Measurements from ENCODE around the gene TNS3. TPM values are rescaled to one million over a fixed set of nuclear protein-coding genes. Genes with fewer than 3 reads are reported as not detected.

The TNS3 gene
- total RNA-seq, 1 donor, result 67.3 TPM

DNA sequence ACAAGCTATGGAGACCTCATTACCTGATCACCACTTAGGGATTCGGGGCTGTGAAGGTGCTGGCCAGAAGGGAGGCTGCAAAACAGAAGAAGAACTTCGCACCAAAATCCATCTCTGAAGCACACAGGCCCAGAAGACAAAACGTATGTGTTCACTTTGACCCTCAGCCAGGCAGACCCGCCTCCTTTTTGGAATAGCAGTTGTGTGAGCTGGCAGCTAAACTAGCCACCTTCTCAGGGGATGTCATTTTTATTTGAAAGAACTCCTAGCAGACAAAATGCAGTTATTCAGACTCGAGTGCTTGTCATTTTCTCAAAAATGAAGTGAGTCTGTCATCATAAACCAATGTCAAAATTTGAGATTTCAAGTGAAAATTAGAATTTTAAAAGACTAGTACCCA is 71.7 kb downstream of the TNS3 start:
- no peak for DNase-seq (ENCODE audit: low read depth in 2 of 3, low spot score in 2 of 3)

DNA sequence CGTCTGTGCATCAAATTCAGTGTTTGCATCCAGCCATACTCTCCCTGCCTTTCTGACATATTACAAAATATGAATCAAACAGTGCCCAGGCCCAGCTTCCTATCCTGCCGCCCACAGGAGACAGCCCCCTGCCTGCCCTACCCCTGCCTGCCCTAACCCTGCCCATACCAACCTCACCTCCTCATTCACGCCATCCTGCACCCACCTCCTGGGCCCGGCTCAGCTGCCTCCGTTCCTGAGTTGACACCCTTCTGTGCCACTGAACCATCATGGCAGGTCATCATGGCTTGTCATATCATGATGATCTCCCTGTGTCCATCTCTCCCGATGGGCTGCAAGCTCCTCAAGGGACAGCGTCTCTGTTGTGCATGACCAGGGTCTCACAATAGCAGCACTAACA is 72.3 kb downstream of the TNS3 start:
- no peak for DNase-seq (ENCODE audit: low read depth in 2 of 3, low spot score in 2 of 3)

DNA sequence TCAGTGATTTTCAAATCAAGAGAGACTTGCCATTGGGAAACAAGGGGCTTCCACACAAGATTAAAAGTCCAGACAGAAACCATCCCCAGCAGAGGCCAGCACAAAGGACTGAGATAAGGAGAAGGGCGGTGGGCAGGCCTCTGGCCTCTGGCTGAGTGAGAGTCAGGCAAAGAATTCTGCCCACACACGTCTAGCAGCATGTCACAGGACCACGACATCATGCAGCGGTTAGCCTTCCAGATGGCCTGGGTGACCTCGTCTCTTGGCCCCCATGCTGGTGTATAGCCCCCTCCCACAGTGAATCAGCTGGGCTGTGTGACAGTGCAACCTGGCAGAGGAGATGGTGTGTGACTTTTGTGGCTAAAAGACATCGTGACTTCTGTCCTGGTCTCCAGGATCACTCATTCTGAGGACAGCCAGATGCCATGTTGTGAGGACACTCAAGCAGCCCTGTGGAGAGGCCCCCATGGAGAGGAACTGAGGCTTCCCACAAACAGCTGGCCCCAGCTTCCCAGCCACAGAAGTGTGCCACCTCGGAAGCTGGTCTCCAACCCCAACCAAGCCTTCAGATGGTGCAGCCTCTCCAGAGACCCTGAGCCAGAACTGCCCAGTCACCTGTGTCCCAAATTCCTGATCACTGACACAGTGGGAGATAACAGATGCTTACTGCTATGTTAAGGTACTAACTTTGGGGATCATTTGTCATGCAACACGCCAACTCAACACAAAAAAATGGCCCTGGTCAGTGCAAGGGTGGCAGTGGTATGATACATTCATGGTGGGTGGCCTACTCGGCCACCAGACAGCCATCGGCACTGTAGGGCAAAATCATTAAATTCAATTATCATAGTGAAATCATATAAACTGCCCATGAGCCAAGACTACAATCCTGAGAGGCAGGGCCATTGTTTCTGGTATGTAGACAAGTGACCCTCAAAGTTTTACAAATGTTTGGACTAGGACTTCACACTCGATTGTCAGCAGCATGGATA is 73.2 kb downstream of the TNS3 start:
- DNase-seq (ENCODE audit: low read depth in 2 of 3, low spot score in 2 of 3), result no peak

DNA sequence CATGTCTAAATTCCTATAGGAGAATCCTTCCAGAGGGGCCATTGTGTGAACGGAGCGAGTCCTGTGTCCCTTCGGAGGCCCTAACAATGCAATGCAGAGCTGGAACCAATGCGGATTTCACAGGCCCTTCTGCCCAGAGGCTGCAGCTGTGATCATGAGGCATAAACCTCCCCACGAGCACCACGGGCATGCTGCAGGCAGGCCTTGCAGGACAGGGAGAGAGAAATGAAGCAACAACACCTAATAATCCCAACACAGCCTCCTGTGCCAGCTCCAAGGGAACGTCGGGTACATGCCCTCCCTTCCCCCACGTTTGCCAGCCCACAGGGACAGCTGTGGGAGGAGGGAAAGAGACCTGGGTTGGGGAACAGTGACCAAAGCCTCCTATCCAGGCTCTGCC is 74.4 kb downstream of the TNS3 start:
- no peak for DNase-seq (ENCODE audit: low read depth in 2 of 3, low spot score in 2 of 3)

DNA sequence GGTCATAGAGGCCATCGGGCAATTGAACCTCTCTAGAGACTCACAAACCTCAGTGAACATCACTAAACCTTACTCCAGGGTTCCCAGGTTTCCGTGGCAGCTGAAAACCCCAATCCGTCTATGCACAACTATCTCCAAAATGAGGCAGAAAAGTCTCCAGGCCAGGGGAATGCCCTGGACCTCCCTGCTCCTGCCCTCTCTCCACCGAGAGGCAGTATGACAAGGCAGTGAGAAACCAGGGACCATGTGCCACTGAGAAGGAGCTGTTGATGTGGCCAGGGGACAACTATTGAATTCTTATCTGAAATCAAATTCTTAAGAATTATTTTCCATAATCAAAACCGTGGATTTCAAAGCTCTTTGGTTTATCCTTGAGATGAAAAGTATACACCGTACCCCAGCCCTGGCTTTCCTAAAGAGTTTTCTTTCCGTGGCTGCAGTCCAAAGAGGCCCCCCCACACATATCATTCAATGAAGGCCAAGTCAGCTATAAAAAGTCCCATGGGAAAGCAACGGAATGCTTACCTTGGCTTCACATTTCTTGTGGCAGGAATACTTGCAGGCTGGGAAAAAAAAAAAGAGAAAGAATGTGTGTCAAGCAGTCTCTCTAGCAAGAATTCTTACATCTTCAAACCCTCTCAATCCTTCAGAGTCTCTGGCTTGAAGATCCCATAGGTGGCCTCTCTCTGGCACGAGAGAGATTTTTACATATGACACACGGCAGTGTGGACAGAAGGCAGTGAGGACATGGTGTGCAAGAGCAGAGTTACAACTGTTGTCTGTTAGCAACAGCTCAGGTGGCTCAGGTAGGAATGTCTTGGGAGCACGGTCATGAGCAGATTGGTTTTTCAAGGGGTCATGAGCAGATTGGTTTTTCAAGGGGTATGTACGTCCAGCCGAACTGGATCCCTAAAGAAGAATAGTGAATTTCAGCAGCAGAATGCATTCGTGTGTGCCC is 75.2 kb downstream of the TNS3 start:
- no peak for DNase-seq (ENCODE audit: low read depth in 2 of 3, low spot score in 2 of 3)

DNA sequence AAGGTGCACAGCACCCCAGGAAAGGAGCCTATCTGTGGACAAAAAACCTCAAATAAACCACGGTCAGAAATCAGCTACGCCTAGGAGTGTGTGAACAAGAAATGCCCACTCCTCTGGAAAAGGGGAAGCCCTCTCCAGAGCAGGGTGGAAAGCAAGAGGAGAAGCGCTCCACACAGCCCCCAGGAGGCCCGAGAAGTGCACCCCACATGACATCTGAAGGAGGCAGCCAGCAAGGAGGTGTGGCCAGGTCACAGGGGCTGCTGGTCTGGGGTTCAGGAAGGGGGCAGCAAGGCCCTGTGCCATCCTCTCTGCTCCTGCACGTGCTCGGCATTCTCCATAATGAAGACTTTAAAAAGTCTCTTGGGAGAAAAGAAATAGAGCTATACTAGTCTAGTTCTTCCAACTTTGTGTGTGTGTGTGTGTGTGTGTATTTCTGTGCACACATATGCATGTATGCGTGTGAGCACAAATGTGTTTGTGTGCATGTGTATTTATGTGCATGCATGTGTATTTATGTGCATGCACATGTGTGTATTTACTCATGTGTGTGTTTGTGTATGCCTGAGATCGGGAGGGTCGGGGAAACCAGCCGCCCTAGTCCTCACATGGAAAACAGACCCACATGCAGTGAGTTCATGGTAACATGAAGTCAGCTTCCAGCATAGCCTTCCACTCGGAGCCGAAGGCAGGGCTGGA is 76.5 kb downstream of the TNS3 start:
- no peak for DNase-seq (ENCODE audit: low read depth in 2 of 3, low spot score in 2 of 3)

DNA sequence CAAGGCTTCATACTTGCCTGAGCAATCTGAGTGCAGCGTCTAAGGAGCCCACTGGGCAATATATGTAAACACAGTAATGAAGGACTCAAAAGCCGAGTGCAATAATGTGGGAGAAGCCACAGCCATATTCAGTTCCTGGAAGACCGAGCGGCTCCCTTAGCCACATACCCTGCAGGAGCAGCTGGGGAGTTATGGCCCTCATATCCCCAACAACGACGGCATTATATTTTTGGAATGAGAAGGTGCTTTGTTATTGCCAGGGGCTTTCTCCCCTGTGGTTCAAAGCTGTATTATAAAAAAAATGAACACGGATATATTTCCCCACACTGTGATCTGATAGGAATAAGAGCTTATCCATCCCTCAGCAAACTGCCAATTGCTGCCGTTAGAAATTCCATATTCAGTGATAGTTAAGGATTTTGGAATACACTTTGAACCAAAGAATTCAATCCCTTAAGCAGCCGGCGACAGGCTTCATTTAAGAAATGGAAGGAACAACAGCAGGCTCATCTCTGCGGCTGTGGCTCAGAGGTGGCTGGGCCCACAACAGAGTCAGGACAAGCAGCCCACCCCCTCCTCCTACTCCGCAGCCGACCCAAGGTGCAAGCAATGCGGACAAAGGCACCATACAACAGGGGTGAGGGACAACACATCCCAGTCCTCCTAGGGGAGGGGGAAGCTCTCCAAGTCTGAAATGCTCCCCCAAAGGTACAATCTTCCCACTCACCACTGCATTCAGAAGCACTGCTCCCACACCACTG is 77.2 kb downstream of the TNS3 start:
- no peak for DNase-seq (ENCODE audit: low read depth in 2 of 3, low spot score in 2 of 3)

DNA sequence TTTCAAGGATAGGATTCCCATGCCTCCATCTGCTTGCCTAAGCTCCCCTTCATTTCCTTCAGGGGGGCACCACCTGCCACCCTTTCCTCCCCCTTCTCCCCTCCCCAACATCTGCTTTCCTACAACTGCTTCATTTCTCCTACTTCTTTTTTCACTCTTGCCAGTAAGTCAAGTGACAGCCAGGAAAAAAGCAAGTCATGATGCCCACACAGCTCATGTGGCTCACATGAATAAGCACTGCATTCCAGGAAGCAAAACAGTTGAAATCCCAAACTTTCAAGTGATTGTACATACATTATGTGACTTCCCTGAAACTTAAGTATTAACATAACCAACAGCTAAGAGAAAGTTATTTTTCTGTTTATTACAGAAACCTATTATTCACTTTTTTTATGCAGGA is 78.6 kb downstream of the TNS3 start:
- peak in 2 of 3 donors; percentile 54 to 60 for DNase-seq (ENCODE audit: low read depth in 2 of 3, low spot score in 2 of 3)

DNA sequence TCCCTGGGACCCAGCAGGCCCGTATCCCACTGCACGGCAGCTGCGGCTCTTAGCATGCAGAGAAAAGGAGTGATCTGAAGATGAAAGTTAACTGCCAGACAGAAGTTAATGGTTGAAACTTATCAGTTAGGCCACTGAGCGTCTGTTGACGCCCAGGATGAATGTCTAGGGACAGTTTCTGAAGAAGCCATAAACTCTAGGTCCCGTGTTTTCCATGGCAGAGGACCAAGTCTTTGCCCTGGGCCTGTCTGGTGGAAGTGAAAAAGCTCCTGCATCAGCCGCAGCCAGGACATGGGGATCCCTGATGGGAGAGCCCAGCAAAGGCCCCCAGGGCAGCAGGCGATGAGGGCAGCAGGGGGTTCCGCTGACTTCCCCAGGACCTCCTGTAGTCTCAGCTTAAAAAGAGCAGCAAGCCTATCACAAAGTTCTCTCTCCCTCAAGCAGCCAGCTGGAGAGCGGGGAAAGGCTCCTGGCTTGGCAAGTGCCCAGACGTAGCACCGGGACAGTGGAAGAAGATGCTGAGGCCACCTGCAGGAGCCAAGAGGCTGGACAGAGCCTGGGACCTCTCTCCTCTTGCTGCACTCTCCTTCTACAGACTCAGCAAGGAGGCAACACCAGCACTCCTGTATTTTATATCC is 79.6 kb downstream of the TNS3 start:
- DNase-seq (ENCODE audit: low read depth in 2 of 3, low spot score in 2 of 3), result no peak

DNA sequence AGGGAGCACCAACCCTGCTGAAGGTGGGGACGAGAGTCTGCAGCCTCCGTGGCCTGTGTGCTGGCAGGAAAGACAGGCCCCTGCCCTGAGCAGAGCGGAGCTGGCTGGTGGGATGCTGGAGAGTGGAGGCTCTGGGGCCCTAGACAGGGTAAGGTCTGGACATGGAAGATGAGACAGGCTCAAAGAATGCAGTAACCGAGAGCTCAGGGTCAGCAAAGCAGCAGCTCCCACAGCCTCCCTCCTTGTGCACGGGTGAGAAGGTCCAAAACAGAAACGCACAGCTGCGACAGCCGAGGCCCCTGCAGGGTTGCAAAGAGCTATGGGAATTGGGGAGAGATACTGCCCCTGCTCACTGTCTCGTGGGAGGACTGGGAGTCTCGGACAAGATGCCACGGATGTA is 80.5 kb downstream of the TNS3 start:
- no peak for DNase-seq (ENCODE audit: low read depth in 2 of 3, low spot score in 2 of 3)

DNA sequence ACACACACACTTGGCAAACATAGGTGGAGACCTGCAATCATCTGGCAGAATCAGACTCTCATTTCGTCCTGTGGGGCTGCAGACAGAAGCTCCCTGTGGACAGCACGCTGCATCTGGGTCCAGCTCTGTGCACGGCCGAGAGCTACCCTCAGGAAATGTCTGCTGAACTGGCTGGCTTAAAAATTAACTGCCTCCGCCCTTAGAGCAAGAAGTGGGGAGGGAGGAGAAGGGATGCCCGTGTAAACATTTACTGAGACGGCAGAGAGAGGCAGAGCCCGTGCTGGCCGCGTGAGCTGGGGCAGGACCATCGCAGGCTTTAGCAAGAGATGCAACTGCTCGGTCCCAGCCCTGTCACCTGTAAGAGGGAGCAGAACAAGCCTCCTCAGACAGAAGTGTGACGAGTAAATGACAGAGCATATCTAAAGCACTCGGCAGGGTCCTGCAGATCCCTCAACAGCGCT is 81.8 kb downstream of the TNS3 start:
- DNase-seq (ENCODE audit: low read depth in 2 of 3, low spot score in 2 of 3), result no peak

DNA sequence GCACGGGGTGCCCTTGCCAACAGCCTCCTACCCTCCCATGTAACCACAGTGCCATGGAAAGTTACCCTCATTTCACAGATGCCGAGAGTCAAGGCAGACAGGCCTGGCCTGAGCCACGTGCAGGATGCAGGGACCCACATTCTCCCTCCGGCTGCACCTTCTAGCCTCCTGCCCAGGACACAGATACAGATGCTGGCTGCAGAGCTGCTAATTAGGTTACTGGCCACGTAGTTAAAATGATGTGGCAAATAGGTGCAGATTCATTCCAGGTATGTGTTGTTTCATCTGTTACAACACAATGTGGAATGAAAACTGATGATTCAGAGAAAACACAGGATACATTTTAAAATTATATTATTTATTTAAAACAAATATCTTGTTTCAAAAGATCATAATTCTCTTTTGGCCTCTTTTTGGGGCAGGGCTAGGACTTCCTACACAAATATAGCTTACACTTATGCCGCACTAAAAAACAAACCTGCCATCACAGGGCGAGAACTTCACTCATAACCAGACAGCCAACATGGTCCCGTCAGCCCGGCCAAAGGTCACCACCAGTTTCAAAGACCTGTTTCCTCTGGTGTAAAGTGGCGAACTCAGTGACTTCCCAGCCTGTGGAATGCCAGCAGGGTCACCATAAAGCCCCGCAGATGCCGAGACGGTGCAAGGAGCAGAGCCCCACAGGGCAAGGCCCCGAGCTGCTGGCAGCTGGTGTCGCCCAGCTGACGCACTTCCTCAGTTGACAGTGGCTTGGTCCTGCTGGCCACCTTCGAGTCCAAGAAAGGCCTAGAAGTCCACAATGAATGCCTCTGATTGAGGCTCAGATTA is 83.5 kb downstream of the TNS3 start:
- no peak for DNase-seq (ENCODE audit: low read depth in 2 of 3, low spot score in 2 of 3)

DNA sequence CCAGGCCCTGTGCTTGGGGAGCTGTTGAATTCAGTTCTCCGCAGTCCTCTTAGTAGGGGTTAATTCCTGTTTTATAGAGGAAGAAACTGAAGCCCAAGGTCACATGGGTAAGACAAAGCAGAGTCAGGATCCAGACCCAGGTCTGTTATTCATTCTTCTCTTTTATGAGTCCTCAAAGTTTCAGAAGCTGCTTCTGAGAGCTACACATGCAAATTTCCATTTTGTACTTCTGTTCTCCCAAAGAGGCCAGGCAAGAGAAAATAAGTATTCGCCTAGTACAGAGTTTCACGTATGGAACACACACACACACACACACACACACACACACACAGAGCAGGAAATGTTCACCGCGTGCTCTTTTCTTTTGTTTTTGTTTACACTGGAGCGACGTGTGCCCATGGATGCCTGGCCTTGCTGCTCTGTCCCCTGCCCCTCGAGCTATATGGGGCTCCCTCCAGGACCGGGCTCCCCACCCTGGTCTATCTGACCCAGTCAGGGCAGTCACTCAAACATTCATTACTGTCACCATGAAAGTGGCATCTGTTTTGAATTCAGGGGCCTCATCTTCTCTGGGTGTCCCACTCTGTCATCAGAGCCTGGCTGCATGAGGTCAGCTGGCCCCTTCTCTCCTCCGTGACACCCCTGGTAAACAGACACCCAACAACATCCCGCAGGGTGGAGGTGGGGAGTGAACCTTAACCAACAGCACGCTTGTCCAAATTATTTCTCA is 84.4 kb downstream of the TNS3 start:
- DNase-seq (ENCODE audit: low read depth in 2 of 3, low spot score in 2 of 3), result peak in 1 of 3 donors; percentile 55

DNA sequence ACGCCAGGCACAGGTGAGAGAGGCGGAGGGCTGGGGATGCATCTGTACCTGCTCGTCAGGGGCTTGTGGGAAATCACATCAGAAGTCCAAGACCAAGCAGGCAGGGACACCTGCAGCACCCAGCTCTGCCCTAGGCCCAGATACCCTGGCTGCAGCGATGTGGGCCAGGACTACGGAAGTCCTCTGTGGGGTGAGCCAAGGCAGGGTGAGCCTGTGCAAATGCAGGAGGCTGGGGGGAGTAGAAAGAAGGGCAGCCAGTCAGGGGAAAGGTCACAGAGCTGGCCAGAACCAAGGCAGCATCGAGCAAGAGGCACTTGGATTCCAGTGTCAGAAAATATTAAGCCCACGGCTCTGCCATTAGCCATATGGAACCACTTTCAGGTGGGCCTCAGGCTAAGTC is 85.2 kb downstream of the TNS3 start:
- no peak for DNase-seq (ENCODE audit: low read depth in 2 of 3, low spot score in 2 of 3)

DNA sequence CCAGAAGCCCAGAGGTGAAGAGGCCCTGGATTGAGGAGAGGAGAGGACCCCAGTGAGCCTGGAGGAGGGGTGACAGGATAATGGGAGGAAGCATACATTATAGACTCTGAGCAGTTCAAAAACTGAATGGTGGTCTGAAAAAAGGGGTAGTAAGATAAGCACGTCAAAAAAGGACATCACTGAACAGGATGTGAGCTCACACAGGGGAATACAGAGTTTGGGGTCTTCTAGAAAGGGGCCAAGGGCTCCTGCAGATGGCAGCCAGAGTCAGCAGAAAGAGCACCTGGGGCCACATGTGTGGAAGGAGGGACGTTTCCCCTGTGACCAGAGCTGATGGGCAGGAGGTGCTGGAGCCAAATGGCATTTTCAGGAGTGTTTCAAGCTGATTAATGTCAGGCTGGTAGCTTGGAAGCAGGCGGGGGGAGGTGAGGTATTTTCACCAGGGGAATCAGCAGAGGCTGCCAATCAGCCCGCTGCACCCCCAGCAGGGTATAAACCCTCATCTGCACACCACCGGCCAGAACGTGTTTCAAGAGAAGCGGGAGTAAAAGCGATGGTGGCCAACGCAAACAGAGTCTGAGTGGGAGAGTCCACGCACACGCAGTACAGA is 85.8 kb downstream of the TNS3 start:
- peak in 2 of 3 donors; percentile 55 to 72 for DNase-seq (ENCODE audit: low read depth in 2 of 3, low spot score in 2 of 3)

DNA sequence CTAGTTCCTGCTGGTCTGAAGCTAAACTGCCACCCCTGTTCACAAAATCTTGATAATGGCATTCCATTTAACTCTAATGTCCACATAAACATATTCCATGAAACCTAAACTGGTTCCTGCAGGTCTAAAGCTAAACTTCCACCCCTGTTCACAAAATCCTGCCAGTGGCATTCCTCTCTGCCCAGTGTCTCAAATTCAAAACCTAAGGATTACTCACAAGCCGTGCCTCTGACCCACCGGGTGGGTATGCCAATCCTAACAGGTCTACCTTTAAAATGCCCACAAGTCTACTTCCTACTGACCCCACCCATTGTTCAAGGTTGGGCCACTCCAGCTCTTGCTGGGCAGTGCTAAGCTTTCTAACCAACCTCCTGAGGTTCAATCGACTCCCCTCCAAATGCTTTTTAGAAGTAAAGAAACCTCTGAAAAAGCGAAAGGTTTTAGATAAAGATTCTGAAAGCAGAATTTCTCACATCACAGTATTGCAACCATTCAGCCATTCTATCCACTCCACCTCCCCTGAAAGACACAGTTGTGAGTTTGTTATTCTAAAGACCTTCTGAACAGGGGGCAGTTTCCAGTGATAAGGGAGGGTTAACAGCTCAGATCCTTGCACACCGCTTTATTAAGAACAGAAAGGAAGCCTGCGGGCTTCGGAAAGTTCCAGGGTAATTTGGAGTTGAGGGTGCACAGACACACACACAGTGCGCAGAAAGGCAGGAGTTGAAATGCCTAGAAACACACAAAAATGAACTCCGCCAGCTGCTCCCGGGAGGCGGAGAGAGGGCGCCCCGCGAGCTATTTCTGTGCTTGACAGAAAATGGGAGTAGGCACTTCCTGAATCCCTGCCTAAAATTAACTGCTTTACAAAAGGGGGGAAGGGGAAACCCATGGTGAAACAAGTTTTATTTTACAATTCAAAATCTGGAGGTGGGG is 87.7 kb downstream of the TNS3 start:
- no peak for DNase-seq (ENCODE audit: low read depth in 2 of 3, low spot score in 2 of 3)
